GM18508 (cell line): ENCODE measurements around the gene ATF6.
"Not testable (repeated sequence)": the region's sequence is repeated elsewhere in the genome, so short reads cannot be mapped to it uniquely, and the experiment has no call there.

ENCODE experiments used
- ATAC-seq: cut with Tn5 transposase; IDR thresholded peaks from one replicate; pipeline ENCODE4 v1.9.1; 2021; ENCODE audit warnings: moderate number of reproducible peaks; ENCODE audit not compliant: insufficient read depth, unreplicated experiment

The ATF6 gene, protein sequence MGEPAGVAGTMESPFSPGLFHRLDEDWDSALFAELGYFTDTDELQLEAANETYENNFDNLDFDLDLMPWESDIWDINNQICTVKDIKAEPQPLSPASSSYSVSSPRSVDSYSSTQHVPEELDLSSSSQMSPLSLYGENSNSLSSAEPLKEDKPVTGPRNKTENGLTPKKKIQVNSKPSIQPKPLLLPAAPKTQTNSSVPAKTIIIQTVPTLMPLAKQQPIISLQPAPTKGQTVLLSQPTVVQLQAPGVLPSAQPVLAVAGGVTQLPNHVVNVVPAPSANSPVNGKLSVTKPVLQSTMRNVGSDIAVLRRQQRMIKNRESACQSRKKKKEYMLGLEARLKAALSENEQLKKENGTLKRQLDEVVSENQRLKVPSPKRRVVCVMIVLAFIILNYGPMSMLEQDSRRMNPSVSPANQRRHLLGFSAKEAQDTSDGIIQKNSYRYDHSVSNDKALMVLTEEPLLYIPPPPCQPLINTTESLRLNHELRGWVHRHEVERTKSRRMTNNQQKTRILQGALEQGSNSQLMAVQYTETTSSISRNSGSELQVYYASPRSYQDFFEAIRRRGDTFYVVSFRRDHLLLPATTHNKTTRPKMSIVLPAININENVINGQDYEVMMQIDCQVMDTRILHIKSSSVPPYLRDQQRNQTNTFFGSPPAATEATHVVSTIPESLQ

DNA sequence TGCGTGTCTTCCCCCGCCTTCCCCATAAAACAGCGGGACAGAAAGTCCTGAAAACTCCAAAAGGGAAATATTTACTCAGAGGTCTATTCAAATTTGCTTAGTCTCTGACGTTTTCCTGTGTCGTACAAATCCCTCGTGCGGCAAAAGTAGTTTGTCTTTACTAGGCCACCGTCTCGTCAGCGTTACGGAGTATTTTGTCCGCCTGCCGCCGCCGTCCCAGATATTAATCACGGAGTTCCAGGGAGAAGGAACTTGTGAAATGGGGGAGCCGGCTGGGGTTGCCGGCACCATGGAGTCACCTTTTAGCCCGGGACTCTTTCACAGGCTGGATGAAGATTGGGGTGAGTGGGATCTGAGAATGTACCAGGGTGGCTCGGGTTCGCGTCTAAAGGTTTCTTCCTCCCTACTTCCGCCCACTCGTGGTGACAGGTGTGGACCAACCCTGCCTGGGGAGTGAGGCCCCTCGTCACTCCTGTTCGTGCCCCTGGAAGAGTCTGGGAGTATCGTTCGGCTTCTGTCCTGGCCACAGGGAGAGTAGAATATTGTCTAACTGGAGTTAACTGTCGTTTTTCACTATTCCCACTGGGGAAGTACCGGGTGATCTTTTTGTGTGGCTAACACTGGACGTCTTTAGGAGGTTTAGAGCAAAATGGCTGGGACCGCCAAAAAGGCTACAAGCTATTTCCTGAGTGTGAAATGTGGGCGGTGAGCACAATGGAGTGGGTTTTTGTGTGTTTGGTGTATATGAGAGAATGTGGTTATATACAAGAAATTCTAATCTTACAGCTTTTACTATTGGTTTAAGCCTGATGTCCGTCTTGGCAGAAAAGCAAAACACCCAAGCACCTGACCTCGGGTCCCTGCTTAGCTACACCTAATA, at the start of gene ATF6:
ATF6 (plus strand) TSS at position 219 of the 880 bp plus-strand sequence; CDS start at position 260, 41 bp downstream.
- no peak for ATAC-seq

DNA sequence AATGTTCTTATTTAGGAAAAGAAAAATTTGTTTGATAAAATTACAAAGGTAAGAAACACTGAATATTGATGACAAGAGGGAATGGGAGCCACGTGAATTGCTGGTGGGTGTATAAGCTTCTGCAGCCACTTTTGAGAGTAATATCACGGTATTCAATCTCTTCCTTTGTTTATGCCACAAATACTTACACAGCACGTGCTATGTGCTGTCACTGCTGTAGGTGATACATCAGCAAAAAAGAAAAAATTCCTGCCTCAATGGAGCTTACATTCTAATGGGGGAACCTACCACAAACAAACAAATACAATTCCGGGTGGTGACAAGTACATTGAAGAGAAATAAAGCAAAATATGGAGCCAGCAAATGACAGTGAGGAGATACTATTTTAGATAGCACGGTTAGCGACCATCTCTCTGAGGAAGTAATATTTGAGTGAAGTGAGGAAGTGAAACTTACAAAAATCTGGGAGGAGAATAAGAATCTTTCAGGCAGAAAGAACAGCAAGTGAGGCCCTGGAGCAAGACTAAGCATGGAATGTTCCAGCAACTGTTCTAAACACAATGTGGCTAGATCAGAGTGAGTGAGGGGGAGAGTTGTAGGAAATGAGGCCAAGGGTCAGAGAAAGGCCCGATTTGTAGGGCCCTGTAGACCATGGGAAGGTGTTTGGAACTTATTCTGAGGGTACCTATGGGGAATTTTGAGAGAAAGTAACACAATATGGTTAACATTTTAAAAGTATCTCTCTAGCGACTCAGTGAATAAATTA, 47.4 kb upstream of the ATF6 start:
- no peak for ATAC-seq

DNA sequence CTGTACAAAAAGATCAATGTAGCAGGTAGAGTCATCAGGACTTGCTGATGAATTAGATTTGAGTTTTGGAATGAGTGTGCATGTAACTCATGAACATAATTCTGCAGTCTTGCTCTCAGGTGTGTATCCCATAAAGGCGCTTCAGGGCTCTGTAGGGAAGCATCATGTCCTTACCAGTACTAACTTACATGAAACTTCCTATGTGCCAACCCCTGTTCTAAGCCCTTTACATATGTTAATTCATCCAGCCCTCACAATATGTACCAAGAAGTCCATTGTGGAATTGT, 46.9 kb upstream of the ATF6 start:
- no peak for ATAC-seq

DNA sequence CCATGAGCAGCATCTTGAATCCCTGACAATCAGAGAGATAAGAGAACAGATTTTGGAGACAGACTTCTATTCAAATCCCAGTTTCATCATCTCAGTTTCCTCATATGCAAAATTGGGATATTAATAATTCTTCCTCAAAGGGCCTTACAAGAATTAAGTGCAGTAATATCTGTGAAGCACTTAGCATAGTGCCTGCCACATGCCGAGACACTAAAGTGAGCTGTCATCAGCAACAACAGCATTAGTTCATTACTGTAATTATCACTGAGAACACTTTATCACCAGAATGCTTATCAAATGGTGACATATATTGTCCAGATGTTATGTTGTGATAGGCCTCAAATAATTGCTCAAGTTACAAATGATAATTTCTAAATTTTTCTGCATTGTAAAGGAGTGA, 45.7 kb upstream of the ATF6 start:
- ATAC-seq: no peak

DNA sequence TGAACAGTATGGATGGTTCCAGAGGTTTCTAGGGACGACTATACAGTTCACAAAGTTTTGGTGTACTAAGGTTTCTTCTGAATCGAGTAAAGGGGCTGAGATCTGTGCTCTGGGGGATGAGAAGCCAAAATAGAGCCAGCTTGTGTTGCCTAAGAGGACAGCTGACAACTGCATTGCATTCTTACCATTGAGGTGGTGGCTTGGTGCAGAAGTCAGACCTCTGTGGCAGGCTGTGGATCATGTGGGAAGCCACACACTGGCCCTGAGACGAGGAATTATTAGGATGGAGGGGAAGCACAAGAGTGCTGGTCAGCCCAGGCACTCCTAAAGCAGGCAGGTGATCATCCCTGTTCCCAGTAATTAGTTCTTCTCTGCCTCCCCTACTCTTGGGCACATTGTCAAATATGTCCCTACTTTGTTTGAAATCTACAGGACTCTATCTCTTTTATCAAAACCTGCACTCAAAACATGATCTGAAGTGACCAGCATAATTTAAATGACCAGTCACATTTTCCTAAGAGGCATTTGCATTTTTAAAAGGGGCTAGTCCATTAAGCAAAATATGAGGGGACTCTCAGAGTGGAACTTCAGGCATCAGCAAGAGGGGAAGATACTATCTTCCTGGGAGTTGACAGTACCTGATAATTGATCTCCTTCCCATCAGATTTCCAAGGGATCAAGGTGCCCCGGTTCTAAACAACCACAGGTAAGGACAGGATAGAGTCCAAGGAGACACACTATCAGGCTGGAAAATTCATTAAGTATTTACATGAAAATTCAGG, 45.0 kb upstream of the ATF6 start, which contains the start of gene FCRLB:
FCRLB (plus strand) TSS at position 589 of the 782 bp plus-strand sequence. CDS start 1,129 bp downstream, outside the sequence.
- ATAC-seq: no peak

DNA sequence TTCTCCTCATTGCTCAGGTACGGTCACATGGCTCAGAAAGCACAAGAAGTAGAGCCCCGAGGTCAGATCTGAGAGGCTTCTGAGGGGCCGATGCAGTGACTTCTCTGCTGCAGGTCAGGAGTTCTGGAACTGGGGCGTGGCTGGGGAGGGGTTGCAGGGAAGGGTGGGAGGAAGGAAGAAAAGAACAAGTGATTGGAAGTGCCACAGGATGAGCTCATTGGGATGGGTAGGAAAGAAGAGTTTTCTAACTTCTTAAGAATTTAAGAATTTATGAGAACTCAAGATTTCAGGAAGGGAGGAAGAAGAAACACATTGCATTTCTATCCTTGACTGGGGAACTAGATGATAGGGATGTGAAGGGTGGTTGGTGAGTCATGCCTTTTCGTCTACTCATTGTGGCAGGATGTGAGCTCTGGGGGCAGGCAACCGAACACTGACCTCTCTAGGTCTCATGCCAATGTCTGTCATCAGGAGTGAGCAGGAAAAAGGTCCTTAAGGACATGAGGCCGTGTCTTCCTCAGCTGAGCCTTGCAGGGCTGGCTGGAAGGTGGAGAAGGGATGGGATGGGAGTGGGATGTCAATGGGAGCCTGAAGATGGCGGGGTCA, 44.3 kb upstream of the ATF6 start:
- no peak for ATAC-seq

DNA sequence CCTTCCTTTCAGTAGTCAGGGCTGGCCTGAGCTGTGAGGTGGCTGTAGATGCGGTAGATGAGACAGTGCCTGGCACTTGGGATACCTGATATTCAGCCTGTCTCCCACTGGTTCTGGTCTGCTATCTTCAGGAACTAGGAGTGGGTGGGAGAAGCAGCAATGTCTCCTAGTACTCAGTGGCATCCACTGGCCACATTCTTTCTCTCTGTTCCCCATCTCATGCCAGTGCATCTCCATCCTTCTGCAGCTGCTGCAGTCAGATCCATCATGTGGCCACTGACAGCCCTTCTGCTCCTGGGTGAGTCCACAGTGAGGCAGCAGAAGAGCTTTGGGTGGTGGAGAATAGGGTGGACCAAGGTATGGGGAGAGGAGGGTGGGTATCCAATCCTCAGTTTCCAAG, 43.7 kb upstream of the ATF6 start:
- no peak for ATAC-seq

DNA sequence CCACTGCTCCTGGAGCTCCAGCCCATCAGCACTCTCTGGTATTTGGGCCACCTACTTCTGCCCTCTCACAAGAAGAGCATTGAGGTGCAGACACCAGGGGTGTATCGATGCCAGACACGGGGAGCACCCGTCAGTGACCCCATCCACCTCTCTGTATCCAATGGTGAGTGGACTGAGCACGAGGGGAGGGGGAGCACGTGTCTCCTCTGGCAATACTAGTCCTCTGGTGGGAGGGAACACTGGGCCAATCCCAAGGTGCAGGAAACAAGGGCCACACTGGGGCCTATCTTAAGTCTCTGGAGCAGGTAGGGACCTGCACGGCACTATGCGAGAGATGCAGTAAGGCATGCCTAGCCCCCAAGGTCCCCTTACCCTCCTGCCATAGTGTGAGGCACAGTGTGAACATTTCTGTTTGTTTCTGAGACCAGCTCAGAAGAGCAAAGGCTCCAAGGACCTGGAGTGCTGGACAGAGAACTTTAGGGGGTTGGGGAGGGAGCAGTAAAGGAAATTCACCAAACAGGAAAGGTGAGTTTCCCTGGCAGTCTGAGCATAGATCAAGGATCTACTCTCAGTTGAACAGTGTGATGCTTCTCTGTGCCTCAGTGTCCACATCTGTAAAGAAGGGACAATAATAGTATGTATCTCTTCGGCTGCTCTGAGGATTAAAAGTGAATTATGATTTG, 42.5 kb upstream of the ATF6 start:
- ATAC-seq: no peak

DNA sequence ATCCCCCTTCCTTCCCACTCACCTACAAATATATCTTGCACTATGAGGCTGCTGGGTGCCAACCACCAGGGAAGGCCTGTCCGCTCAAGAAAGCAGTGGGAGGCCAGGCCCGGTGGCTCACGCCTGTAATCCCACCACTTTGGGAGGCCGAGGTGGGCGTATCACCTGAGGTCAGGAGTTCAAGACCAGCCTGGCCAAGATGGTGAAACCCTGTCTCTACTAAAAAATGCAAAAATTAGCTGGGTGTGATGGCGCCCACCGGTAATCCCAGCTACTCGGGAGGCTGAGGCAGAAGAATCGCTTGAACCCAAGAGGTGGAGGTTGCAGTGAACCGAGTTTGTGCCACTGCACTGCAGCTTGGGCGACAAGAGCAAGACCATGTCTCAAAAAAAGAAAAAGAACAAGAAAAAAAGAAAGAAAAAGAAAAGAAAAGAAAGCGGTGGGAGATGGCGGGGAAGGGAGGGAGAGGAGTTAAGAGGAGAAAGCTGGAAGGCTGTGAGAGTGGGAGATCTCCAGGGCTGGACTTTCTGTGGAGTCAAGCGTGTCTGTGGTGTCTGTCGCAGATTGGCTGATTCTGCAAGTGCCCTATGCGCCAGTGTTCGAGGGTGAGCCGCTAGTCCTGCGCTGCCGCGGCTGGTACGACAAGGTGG, 40.7 kb upstream of the ATF6 start:
- ATAC-seq: not testable (repeated sequence)

DNA sequence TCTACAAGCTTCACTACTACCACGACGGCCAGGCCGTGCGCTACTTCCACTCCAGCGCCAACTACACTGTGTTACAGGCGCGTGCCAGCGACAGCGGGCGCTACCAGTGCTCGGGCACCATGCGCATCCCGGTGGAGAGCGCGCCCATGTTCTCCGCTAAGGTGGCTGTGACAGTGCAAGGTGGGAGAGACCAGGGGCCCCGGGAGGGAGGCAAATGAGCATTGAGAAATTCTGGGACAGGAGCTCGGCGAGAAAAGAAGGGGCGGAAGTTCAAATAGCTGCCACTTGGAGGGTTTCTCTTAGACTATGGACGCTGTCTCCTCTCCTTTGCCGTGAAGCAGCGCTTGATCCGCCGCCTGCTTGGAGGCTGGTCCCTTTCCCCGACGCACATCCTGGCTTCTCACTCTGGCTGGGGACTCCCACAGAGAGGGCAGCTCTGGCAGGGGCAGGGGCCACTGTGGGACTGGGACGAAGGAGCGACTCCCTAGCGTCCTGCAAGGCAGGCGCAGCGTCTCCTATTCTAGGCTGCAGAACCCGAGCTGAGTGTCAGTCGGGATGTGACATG, 40.1 kb upstream of the ATF6 start:
- ATAC-seq: no peak

DNA sequence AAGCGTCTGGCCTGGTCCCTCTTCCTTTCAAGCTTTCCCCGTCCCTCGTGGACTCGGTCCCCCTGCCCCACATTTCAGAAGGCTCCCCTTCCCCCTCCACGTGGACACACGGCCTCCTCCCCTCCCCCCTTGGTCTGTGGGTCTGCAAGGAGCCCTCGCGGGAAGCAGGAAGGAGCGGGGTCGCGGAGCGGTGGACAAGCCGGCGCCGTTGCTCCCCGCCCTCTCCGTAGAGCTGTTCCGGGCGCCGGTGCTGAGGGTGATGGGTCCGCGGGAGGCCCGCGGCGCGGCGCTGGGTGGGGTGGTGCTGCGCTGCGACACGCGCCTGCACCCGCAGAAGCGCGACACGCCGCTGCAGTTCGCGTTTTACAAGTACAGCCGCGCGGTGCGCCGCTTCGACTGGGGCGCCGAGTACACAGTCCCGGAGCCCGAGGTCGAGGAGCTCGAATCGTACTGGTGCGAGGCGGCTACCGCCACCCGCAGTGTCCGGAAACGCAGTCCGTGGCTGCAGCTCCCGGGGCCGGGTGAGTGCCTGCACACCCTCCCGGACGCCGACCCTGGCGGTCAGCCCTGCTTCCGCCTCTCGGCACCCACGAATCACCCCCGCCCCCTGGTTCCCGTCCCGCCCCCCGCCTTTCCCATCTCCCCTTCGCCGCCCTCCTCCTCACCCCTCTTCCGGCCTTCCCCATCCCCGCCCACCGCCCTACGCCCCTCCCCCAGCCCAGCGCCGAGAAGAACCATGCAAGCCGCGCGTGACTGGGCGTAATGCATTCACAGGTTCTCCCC, 39.5 kb upstream of the ATF6 start:
- no peak for ATAC-seq

DNA sequence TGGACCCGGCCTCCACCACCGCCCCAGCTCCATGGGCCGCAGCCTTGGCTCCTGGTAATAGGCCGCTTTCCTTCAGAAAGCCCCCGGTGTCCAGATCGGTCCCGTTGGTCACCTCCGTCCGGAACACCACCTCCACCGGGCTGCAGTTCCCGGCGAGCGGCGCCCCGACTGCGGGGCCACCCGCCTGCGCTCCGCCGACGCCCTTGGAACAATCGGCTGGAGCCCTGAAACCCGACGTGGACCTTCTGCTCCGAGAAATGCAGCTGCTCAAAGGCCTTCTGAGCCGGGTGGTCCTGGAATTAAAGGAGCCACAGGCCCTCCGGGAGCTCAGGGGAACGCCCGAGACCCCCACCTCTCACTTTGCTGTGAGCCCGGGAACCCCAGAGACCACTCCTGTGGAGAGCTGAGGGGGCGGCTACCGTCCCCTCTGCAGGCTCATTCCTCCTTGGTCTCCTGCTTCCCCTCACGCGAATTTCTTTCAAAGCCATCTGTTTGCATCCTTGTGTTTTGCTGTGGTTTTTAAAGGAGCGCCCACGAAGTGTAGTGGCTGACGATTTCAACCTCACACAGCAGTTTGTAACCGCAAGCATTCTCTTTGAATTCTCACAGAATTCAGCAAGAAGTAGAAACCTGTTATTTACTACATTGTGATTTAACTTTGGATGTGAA, 38.7 kb upstream of the ATF6 start:
- no peak for ATAC-seq

DNA sequence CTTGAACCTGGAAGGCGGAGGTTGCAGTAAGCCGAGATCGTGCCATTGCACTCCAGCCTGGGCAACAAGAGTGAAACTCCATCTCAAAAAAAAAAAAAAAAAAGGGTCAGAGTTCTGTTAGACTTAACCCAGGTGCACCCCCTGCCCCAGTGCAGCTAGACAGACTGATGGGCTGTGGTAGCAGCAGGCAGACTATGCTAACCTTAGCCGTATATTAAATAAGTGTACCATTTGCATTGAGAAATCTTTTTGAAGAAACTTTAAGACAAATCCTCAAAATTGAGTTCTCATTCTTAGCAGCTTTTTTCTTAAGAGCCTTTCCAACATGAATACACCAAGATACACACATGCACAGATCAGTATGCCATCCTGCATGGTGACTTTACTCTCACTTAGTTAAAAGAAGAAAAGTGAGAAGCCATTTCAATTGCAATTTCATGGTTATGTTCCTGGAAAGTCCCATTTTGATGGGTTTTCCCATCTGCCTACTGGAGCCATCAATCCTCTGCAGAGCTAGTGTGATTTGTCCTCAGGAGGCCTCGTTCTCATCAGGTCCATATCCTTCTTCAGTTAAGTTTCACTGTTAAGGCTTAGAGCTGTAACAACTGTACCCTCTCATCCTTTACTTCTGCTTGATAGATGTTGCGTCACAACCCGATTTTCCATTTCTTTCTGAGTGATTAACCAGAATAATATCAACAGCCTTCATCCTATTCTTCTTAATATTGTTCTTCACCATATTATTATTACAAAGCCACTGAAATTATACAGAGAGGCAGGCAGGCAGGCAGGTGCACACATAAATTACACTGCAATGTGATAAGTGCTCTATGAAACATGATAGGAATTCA, 37.5 kb upstream of the ATF6 start:
- ATAC-seq: no peak

DNA sequence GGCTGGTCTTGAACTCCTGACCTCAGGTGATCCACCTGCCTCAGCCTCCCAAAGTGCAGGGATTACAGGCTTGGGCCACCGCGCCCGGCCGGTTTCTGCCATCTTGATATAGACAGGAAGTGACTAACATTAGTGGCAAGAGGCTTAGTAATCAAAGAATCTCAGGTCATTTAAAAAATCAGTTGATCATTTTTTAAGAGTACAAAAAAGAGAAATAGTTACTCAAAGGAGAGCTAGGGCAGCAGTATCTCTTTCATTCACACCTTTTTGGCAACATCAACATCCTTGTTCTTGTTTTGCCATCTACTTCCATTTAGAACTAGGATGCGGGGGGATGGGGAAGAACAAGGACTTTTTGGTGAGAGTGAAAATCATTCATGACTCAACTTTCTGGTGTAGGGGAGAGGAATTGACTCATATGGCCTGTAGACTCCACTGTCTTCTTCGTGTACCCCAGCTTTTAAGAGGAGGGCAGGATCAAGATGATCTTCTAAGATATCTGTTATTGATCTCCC, 36.0 kb upstream of the ATF6 start:
- ATAC-seq: no peak

DNA sequence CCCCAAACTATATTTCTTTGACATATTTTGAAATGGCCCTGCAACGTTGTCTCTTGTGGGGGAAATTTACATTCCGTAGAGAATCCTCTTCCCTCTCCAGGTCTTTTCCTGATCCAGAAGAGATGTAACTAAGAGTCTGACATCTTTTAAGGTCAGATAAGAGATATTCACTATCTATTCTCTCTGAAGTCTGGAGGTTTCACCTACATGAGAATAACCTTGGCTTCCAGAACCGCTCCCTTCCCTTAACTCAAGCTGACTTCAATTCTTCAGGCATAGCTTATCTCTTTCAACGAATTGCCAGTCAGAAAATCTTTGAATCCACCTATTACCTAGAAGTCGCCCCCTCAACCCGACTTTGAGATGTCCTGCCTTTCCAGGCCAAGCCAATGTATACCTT, 34.9 kb upstream of the ATF6 start:
- no peak for ATAC-seq
